ENCODE measurements around the gene DCHS2.

Gene DCHS2

DNA sequence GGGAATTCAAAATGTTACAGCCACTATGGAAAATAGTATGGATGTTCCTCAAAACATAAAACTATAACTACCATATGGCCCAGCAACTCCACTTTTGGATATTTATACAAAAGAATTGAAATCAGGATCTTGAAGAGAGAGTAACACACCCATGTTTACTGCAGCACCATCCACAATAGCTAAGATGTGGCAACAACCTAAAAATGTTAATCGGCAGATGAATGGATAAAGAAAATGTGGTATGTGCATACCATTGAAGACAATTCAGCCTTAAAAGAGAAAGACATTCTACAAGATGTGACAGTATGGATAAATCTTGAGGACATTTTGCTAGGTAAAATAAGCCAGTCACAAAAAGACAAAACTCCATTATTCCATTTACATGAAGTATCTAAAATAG, 171.9 kb downstream of the DCHS2 start:
- no peak for DNase-seq (ENCODE audit: low read depth, low spot score)

DNA sequence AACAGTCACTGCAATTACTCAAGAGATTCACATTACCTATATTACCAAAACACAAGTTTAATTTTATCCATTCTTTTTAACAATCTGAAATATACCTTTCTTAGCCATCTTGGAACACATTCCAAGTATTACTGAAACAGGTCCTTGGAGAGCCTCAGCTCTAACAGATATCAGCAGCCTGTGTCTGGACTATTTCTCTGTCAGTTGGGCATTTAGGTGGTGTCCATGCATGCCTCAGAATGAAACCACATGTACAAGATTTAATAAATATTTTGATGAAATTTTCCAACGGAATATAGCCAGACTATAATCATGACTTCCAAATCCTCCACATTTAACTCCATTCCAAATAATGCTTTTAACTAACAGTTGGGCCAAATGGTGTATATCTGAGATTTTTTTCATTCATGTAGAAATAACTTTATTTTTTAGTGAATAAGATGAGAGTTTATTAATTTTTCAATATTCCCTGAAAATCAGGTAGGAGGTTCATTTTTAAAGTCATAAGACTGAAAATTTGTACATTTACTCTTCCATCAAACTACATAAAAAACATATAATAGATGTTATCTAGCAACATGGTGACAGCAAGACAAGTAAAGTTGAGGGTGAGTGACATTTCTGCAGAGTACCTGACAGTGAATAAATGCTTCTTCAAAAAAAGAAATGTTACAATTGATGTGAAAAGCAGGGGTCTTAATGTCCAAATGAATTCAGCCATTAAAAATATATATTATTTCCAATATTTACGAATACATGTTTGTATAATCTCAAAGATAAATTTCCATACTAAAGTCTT, 174.2 kb downstream of the DCHS2 start:
- no peak for DNase-seq (ENCODE audit: low read depth, low spot score)

DNA sequence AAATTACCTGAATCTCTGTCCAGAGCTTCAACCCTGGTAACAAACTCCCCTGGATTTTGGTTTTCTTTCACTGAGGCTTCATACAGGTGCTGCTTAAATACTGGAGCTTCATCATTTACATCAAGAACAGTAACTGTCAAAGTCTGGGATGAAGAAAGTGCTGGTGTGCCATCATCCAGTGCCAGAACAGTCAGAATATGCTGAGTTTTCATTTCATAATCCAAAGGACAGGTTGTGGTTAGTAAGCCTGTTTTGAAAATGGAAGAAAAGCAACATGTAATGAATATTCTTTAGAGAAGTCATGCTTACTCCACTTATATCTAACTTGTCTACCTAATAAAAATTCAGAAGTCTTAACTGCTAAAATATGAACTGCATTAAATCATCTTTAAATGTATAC, 175.9 kb downstream of the DCHS2 start:
- DNase-seq (ENCODE audit: low read depth, low spot score), result no peak

DNA sequence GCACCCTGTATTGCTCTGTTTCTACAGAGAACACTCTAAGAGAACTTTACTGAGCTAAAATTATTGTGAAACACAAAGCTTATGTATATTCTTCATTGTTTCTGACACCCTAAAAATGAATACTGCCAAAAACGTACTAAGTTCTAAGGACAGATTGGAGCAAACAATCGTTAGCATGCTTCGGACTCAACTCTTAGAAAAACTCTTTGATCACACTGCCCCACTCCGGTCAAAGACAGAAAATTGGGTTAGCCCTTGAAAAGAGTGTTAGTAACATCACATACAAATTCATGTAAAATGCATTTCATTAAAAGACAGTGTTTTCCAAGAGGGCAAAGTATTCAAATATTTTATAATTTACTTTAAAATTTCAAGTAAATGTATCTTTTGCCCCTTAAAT, 177.4 kb downstream of the DCHS2 start:
- no peak for DNase-seq (ENCODE audit: low read depth, low spot score)

DNA sequence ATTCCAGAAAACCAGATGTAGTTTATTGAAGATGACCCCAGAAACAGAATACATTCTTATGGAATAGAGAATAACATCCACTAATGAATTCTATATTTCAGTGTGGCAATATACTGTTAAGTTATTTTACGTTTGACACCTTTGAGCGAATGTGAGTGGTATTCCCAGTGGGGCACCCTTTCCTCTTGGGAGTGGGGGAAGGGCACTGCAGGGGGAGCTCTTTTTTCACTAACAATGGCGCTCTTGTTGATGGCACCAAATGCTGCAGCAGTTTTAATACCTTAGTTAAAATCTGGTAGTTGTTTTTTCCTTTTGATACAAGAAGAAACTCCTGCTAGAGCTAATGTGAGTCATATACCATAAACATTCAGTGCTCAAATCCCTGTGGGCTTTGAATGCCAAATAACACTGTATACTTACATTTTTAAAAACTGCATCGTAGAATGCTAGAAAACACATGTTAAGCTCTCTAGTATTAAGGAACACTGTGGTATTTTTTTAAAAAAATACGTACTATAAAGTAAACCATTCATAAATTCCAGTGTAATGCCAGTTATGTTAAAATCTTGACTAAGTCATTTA, 178.5 kb downstream of the DCHS2 start:
- DNase-seq (ENCODE audit: low read depth, low spot score), result no peak

DNA sequence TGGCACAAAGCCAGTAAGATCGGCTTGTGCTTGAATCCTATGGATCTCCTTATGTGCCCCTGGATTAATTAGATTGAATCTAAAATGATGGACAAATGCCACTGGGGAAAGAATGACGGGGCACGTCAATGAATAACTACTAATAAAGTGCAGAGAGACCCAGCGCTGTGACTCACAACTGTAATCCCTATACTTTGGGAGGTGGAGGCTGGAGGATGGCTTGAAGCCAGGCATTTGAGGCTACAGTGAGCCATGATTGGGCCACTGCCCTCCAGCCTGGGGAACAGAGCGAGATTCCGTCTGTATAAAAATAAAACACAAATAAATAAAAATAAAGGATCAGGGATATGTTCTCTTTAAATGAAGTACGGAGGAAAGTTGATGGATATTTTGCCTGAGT, 179.4 kb downstream of the DCHS2 start:
- DNase-seq (ENCODE audit: low read depth, low spot score), result no peak

DNA sequence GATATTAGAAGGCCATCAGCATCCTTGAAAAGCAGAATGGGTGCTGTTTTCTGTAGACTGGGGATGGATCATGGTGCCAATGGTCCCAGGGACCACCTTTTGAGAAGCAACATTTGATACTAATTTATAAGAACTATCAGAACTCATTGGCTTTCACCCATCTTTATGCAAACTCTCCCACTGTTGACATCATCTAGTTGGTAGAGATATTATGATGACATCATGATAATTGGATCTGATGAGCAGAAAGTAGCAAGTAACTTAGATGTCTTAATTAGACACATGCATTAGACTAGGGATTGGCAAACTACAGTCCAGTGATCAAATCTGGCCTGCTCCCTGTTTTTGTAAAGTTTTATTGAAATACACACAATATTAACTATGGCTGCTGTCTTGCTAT, 181.0 kb downstream of the DCHS2 start:
- DNase-seq (ENCODE audit: low read depth, low spot score), result no peak

DNA sequence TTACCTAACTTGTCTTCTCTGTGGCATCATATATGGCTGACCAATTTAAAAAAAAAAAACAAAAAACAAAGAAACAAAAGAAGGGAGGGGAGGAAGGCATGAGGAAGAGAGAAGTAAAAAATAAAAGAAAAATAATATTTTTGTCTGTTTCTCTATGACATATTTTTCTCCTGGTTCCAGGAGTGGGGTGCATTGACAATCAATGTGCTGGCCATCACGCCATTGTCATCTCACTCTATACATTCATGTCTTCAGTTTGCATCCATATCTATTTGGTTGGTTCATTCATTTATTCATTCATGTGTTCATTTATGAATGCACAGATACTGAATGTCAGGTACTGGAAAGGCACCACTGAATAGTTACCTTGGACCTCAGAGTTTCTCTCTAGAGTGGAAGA, 183.4 kb downstream of the DCHS2 start:
- no peak for DNase-seq (ENCODE audit: low read depth, low spot score)

DNA sequence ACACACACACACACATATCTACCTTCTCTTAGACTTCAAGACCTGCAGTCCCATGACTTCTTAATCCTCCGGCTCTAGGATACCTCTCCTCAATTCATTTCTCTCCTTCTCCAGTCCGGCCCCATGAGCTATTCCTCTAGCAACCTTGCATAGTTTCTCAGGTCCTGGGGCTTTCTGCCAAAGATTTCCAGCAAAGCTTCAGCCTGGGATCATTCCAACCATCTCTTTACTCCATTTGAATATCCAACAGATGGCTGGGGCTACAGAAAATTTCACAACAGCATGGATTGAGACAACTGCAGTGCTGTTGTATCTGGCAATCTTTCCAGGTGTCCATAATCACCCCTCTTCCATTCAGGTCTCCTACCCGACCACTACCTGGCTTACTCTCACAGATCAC, 184.1 kb downstream of the DCHS2 start:
- no peak for DNase-seq (ENCODE audit: low read depth, low spot score)

DNA sequence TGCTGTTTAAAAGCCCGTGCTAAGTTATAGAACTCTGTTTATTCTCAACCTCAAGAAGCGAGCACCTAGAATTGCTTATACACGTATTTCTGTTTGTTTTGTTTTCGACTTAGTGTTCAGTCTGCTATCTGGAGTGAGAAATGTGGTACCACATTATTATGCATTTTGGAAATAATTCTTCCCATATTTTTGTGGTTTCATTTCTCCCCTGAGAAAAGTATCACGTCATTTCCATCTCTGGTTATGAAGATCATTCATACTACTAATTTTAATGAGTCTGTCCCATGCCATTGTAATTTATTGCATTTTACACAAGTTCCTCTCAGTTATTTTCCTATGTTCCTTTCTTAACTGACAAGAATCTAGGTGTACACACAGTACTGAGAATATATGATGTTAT, 186.0 kb downstream of the DCHS2 start:
- DNase-seq (ENCODE audit: low read depth, low spot score), result no peak

DNA sequence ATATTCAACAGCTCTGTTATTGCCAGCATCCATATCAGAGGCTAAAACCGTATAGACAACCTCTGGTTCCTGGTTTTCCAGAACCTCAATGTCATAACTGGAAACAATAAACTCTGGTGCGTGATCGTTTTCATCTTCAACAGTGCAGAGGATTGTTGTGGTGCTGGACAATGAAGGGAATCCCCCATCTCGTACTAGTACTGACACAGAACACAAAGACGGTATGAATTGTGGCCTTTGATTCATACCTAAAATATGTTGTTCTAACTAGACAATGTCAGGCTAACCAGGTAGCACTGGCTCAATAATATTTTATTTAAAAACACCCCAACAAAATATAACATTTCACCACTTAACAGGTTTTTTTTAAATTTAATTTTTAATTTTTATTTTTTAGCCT, 186.9 kb downstream of the DCHS2 start:
- DNase-seq (ENCODE audit: low read depth, low spot score), result no peak

DNA sequence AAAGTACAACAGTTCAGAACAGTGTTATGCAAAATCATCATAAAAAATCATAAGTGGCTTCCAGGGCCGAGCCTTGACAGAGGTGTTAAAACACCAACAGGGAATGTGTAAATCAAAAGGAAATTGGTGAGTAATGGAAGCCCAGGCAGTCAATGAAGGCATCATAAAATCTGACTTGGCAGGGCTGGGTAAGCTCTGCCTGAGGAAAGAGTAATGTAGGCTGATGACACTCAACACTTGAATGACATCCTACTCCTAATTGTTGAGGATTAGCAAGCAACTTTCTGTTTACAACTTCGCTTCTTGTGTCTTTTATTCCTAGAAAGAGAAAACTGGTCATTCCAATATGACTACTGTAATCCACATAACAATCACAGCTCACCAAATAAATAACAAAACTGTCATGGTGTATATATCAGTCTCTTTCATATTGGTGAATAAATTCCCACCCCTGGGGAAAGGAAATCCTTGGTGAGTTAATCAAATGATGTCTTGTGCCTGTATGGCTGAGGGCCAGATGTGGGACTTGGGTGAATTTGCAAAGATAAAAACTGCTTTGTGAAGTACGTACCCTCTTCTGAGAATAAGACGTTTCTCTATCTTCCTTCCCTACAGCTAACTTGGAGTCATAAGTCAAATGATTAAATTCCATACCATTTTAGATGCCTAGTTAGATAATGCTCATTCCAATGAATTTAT, 196.8 kb downstream of the DCHS2 start:
- no peak for DNase-seq (ENCODE audit: low read depth, low spot score)

DNA sequence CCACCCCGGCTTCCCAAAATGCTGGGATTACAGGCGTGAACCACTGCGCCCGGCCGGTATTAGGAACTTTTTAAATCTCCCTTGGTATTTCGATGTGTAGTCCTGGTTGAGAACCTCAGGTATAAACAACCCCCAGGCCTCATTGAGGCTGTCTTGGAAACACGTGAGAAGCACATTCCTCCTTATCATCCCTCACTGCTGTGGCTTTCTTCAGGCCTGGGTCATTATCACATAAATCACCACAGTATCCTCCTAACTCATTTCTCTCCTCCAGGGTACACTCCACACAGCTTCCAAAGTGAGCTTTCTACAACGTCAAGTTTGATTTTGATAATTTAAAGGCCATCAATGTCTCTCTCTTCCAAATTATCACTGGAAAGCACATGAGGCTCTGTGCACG, 198.2 kb downstream of the DCHS2 start:
- DNase-seq (ENCODE audit: low read depth, low spot score), result no peak

DNA sequence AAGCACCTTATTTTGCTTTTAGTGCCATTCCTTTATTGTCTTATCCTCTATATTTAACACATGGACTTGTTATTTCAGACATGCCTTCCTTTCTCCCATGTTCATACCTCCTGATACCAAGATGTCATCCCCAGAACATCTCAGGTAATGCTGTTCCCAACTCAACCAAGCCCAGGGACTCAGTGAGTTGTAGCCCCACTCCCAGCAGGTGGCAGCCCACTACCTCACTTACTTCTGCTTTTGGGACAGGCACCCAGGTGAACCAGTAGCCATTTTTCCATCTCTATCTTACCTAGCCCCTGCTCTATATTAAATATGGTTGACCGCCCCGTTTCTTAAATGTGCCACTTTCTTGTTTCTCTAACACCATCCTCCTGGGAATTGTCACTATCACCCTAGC, 199.0 kb downstream of the DCHS2 start:
- no peak for DNase-seq (ENCODE audit: low read depth, low spot score)

DNA sequence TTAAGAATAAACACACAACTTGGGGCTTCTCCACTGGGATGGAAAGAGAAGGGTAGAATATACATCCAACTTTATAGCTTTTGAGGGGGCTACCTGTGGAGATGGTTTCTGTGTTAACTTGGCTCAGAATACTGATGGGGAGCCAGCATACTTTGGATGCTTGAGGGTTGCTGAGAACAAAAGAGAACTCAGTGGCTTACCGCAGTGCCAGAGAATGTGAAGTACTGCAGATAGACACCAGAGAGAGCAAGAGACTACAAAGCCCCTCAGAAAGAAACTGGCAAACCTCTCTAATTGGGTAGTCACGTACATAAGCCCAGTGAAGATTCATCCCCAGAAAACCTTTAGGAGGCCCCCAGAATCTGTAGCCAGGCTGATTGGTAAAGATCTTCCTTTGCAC, 214.4 kb downstream of the DCHS2 start:
- DNase-seq (ENCODE audit: low read depth, low spot score), result no peak

DNA sequence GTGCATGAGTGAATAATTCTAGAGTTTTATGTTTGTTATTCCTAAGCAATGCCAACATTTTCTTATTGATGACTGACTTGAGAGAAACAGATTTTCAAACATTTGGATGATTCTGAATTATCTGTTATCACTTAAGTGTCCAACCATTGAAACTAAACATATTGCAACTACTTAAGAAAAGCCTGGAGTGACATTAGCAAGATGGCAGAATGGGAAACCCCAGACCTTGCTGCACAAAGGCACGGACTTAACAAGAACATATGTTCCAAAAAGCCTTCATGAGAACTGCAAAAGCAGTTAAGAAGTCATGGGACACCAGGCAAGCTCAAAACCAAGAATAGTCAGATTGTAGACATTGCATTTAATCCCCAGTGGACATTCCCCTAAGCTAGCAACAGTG, 215.1 kb downstream of the DCHS2 start:
- no peak for DNase-seq (ENCODE audit: low read depth, low spot score)

DNA sequence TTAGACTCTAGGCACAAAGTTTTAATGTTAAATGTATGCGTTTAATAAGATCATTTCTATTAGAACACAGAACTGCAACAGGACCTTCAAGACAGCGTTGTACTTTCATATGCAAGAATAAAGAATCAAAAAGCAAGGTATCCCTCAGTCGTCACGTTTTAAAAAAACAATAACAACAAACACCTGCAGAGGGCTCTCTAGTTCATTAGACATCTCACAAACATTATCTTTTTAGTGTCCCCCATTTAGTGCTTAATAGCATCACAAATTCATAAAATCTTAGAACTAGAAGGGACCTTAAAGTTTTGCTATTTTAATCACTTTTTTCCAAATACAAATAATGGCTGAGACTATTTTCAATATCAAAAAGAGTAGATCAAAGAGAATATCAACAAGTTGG, 236.6 kb downstream of the DCHS2 start:
- DNase-seq (ENCODE audit: low read depth, low spot score), result no peak

DNA sequence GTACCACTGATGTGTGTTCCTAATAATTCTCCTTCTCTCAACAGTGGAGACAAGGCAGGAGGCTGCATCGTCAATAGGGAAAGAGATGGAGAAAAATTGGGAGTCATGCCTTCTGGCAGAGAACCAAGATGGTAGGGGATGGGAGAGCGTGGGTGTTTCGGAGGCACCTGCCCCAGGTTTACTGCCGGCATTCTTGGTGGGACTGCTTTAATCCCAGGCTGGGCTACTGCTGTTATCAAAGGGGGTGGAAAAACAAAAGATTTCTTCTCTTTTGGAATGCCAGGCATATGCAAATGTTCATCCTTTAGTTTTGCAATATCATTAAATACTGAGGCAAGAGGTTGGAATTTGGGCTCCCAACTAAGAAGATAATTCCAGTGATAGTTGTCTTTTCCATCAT, 257.0 kb downstream of the DCHS2 start:
- DNase-seq (ENCODE audit: low read depth, low spot score), result no peak

DNA sequence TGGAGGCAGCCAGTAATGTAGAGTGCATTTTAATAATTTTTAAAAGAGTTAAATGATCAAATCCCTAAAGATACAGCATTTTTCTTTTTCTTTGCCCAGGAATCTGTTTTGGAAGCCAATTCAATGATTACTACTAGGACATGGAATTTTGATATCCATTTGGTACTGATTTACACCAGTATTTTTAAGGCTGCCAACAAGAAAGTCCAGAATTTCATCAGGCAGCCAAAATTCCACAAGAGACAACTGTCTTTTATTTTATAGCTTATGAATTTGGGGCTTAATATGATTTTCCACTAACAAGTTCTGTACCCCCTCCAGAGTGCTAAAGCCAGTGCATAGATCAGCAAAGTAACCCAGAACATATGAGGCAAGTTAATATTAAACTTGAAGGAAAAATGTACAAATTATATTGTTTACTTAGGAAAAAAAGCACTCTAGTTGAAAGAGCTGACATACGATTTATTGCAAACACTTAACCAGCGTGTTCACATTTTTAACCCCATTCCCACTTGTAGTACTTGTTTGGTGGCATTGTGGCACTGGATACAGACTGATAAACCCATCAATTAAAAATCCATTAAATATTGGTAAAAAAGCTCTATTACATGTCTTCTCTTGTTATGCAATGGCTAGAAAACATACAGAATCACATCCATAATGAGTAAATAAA, 259.7 kb downstream of the DCHS2 start:
- no peak for DNase-seq (ENCODE audit: low read depth, low spot score)

DNA sequence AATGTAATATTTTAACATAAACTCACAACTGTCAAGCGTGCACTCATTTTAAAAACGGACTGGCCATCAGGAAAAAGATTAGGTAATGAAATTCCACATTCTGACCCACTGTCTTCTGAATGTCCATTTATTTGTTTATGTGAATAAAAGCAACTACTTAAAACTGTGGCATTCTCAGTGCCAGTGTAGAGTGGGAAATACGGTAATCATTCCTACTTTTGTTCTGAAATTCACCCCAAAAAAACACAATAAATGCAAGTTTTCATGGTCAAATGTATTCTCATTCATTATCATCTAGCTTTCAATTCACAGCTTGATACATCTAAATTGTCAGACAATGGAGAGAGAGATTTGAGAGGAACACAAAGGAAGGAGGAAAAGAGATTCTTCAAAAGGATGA, 260.9 kb downstream of the DCHS2 start:
- no peak for DNase-seq (ENCODE audit: low read depth, low spot score)

DNA sequence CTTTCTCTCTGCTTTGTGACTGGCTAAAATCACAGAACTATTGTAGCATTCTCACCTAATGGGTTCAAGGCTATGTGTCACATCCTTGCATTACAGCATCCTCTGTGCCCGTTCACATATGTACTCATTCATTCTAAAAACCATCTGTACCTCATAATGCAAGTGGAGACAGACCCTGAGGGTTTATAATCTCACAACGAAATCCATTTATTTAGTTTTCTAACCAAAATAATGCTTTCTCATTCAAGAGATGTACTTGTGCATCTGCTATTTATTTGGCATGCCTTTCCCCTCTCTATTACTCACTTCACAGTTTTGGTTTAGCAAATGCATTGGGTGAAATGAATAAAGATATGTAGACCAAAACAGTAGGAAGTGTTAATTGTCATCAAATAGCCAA, 261.5 kb downstream of the DCHS2 start:
- DNase-seq (ENCODE audit: low read depth, low spot score), result no peak

DNA sequence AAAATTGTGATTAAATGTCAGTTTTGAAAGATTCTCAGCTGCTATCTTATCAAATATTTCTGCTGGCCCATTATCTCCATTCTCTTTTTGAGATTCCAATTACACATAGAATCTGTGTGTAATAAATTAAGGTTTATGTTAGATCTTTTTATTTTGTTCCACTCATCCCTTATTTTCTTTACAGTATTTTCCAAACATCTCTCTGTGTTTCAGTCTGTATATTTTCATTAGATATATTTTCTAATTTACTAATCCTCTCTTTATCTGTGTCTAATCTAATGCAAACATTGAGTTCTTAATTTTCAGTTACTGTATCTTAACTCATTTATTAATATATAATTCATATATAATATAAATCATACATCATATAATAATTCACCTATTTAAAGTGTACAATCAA, 268.7 kb downstream of the DCHS2 start:
- DNase-seq (ENCODE audit: low read depth, low spot score), result no peak

DNA sequence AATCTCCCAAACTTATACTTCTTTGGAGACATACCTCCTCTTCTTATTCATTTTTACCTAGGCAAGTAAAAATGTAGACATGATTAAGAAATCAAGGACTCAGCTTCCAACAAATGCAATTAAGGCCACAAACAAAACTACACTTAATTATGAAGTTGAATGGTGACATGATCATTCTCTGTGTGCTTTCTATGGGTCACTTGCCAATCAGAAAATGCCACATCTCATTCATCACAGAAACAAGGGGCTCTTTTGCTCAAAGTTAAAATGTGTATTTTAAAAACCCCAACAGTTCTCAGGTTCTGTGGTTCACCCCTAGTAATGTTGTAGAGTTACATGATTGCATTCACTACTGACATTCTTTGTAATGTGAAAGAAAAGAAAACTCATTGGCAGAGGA, 273.5 kb downstream of the DCHS2 start:
- no peak for DNase-seq (ENCODE audit: low read depth, low spot score)

Measured in activated naive CD8-positive, alpha-beta T cell treated with anti-CD3 and anti-CD28 coated beads, Interleukin-2, amount 50 U/mL, for 16 hours (primary cell).